ENCODE results near the gene HSD17B11. TPM values are rescaled to one million over a fixed set of nuclear protein-coding genes. Genes with fewer than 3 reads are reported as not detected.
"Not testable (repeated sequence)": the region's sequence is repeated elsewhere in the genome, so short reads cannot be mapped to it uniquely, and the experiment has no call there.

Gene HSD17B11
- total RNA-seq, 3 donors from 2014 or later (not counting 1 experiment from before 2014, with no cell fraction given) = 42.2 to 50.5 (median 49.8) TPM

DNA sequence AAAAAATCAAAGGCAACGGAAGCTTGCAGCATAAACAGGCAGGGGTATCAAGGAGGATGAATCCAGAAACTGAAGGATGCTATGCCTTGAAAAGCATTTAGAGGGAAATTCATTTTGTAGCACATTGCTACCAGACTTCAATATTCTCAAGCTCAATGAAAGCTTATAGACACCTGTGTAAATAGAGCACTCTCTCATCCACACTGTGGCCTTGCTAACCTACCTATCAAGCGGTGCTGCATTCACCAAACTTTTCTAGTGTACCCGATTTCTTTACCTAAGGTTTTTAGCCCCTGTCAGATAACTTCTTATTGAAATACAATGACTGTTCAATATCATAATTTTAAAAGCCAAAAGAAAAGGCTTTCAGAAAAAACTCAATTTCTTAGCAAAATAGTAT, 48.1 kb downstream of the HSD17B11 start:
- peaks cover 23% of the 10 kb centered on the region for H3K36me3 Mint-ChIP-seq
- Histone ChIP-seq H3K4me1 (ENCODE audit: control insufficient read depth, insufficient read depth, low read length) (no peaks in the 10 kb centered on the region), H3K27me3 (ENCODE audit: control insufficient read depth, insufficient read depth, low read length) (no peaks in the 10 kb centered on the region), H3K9me3 (ENCODE audit: control insufficient read depth, insufficient read depth, low read length) (peaks cover 3% of the 10 kb centered on the region), H3K4me3 (ENCODE audit: low read length) (no peak overlapping the region), H3K27ac (ENCODE audit: low read length) (no peak overlapping the region), H3K36me3 (ENCODE audit: control insufficient read depth, insufficient read depth, low read length) (peaks cover 35% of the 10 kb centered on the region)
- H3K4me3 Mint-ChIP-seq = no peak overlapping the region
- DNase-seq = no peak
- WGBS (ENCODE audit: insufficient coverage) = 95% methylated on average over 3 of the region's 3 CpGs
- peaks cover 0 to 9% of the 10 kb centered on the region in 2 donors for H3K4me1 Mint-ChIP-seq
- no peaks in the 10 kb centered on the region for H3K27me3 Mint-ChIP-seq (ENCODE audit: low read depth in 2 of 2)
- TF ChIP-seq, protein P1, sequence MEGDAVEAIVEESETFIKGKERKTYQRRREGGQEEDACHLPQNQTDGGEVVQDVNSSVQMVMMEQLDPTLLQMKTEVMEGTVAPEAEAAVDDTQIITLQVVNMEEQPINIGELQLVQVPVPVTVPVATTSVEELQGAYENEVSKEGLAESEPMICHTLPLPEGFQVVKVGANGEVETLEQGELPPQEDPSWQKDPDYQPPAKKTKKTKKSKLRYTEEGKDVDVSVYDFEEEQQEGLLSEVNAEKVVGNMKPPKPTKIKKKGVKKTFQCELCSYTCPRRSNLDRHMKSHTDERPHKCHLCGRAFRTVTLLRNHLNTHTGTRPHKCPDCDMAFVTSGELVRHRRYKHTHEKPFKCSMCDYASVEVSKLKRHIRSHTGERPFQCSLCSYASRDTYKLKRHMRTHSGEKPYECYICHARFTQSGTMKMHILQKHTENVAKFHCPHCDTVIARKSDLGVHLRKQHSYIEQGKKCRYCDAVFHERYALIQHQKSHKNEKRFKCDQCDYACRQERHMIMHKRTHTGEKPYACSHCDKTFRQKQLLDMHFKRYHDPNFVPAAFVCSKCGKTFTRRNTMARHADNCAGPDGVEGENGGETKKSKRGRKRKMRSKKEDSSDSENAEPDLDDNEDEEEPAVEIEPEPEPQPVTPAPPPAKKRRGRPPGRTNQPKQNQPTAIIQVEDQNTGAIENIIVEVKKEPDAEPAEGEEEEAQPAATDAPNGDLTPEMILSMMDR (IDR thresholded peaks at IDR 0.05) = no peak
- peaks cover 0 to 2% of the 10 kb centered on the region in 2 donors for H3K9me3 Mint-ChIP-seq
- ATAC-seq = no peak
- no peak overlapping the region for H3K27ac Mint-ChIP-seq
- intact Hi-C loops (cut with micrococcal nuclease) = no loop called here

DNA sequence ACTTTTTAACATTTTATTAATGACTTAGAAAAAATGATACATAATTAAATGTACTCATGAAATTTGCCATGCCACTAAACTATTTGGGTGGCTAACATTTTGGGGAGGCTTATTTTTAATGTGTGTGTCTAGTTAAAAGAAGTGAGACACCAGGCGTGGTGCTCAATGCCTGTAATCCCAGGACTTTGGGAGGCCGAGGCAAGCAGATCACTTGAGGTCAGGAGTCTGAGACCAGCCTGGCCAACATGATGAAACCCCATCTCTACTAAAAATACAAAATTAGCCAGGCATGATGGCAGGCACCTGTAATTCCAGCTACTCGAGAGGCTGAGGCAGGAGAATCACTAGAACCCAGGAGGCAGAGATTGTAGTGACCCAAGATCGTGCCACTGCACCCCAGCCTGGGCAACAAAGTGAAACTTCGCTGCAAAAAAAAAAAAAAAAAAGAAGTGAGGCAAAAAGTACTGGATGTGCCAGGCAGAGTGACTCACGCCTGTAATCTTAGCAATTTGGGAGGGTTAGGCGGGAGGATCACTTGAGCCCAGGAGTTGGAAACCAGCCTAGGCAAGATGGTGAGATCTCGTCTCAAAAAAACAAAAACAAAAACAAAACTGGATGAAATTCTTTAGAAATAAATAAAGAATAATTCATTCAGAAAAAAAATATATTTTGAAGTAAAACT, 48.9 kb downstream of the HSD17B11 start:
- H3K27ac ChIP-seq (ENCODE audit: low read length); DNase-seq; H3K9me3 Mint-ChIP-seq; H3K4me3 ChIP-seq (ENCODE audit: low read length); H3K4me1 ChIP-seq (ENCODE audit: control insufficient read depth, insufficient read depth, low read length); H3K27me3 Mint-ChIP-seq (ENCODE audit: low read depth in 2 of 2); H3K9me3 ChIP-seq (ENCODE audit: control insufficient read depth, insufficient read depth, low read length); H3K4me3 Mint-ChIP-seq; intact Hi-C loops (cut with micrococcal nuclease); ATAC-seq; H3K27ac Mint-ChIP-seq; H3K4me1 Mint-ChIP-seq; H3K27me3 ChIP-seq (ENCODE audit: control insufficient read depth, insufficient read depth, low read length): not testable (repeated sequence)
- H3K36me3 Mint-ChIP-seq = peaks cover 23% of the 10 kb centered on the region
- 97% methylated on average over 7 of the region's 8 CpGs for WGBS (ENCODE audit: insufficient coverage)
- peaks cover 37% of the 10 kb centered on the region for H3K36me3 ChIP-seq (ENCODE audit: control insufficient read depth, insufficient read depth, low read length)

DNA sequence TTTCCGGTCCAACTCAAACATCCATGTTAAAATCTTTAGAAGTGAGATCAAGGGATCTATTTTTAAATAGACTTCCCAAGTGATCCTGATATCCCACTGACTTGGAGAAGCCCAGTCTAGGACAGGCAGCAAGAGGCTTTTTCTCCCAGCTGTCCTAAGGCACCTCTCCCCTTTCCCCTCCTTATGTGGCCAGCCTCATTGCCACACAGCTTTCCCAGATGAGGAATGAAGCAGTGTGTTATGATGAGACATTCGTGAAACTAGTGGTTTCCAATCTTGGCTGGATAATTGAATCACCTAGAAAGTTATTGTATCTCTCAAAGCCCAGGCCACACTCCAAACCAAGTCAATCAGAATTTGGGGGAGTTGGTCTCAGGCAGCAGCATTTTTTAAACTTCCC, 51.5 kb downstream of the HSD17B11 start:
- intact Hi-C loops (cut with micrococcal nuclease) = no loop called here
- Mint-ChIP-seq H3K9me3 (peaks cover 1 to 3% of the 10 kb centered on the region in 2 donors), H3K4me3 (no peak overlapping the region), H3K36me3 (peaks cover 9% of the 10 kb centered on the region), H3K27me3 (ENCODE audit: low read depth in 2 of 2) (no peaks in the 10 kb centered on the region), H3K27ac (peak overlapping the region in 1 of 2 donors; percentile 9), H3K4me1 (peaks cover 0 to 4% of the 10 kb centered on the region in 2 donors)
- H3K27ac ChIP-seq (ENCODE audit: low read length) = no peak overlapping the region
- no peaks in the 10 kb centered on the region for H3K9me3 ChIP-seq (ENCODE audit: control insufficient read depth, insufficient read depth, low read length)
- TF ChIP-seq, protein P1 (IDR thresholded peaks at IDR 0.05) = no peak
- no peaks in the 10 kb centered on the region for H3K4me1 ChIP-seq (ENCODE audit: control insufficient read depth, insufficient read depth, low read length)
- 100% methylated on average over 1 of the region's 2 CpGs for WGBS (ENCODE audit: insufficient coverage)
- peaks cover 42% of the 10 kb centered on the region for H3K36me3 ChIP-seq (ENCODE audit: control insufficient read depth, insufficient read depth, low read length)
- DNase-seq (no peak), ATAC-seq (no peak)
- H3K4me3 ChIP-seq (ENCODE audit: low read length) = no peak overlapping the region
- no peaks in the 10 kb centered on the region for H3K27me3 ChIP-seq (ENCODE audit: control insufficient read depth, insufficient read depth, low read length)

DNA sequence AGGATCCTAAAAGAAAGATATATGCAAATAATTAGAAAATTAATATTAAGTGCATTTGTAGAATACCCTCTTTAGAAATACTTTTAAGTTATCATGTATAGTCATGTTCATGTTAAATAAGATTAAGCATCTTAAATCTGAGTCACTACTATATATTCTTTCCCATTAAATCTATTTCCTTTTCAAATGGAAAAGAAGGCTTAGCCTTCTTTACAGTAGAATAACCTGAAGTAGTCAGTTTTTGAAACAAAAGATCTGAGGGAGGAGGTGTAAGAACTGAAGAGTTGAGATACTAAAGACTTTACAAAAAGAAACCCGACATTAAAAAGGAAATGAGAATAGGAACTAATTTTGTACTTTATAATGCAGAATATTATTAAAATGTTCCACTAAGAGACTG, 53.6 kb downstream of the HSD17B11 start:
- Histone ChIP-seq H3K4me1 (ENCODE audit: control insufficient read depth, insufficient read depth, low read length) (no peaks in the 10 kb centered on the region), H3K27me3 (ENCODE audit: control insufficient read depth, insufficient read depth, low read length) (no peaks in the 10 kb centered on the region), H3K4me3 (ENCODE audit: low read length) (no peak overlapping the region), H3K27ac (ENCODE audit: low read length) (no peak overlapping the region), H3K9me3 (ENCODE audit: control insufficient read depth, insufficient read depth, low read length) (peaks cover 7% of the 10 kb centered on the region), H3K36me3 (ENCODE audit: control insufficient read depth, insufficient read depth, low read length) (peaks cover 42% of the 10 kb centered on the region)
- TF ChIP-seq, protein P1 (IDR thresholded peaks at IDR 0.05) = no peak
- ATAC-seq = no peak
- H3K27ac Mint-ChIP-seq = no peak overlapping the region
- H3K4me1 Mint-ChIP-seq = no peaks in the 10 kb centered on the region
- peaks cover 21% of the 10 kb centered on the region for H3K36me3 Mint-ChIP-seq
- no peaks in the 10 kb centered on the region for H3K27me3 Mint-ChIP-seq (ENCODE audit: low read depth in 2 of 2)
- DNase-seq = no peak
- WGBS (ENCODE audit: insufficient coverage) = no CpG with 5 or more reads among the region's 1 CpG
- peaks cover 4 to 13% of the 10 kb centered on the region in 2 donors for H3K9me3 Mint-ChIP-seq
- H3K4me3 Mint-ChIP-seq = no peak overlapping the region
- intact Hi-C loops (cut with micrococcal nuclease) = no loop called here
